GM21423 (cell line): ENCODE results near the gene SCN8A.

Experiments used
- ATAC-seq: cut with Tn5 transposase; IDR thresholded peaks from one replicate; pipeline ENCODE4 v1.9.1; 2021; ENCODE audit warnings: mild to moderate bottlenecking, moderate library complexity; ENCODE audit not compliant: unreplicated experiment

Gene SCN8A

DNA sequence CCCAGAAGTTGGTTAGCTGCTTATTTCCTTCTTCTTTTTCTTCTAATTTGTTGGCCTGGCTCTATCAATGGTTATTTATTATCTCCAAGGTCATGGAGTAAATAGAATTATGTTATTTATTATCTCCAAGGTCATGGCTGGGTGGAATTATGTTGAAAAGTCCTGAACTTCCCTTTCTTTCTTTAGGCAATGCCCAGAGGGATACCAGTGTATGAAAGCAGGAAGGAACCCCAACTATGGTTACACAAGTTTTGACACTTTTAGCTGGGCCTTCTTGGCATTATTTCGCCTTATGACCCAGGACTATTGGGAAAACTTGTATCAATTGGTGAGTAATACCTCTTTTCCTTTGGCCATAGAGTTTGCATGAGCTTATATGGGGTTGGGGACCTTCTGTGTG lies 111.6 kb downstream of the SCN8A start:
- no peak for ATAC-seq

DNA sequence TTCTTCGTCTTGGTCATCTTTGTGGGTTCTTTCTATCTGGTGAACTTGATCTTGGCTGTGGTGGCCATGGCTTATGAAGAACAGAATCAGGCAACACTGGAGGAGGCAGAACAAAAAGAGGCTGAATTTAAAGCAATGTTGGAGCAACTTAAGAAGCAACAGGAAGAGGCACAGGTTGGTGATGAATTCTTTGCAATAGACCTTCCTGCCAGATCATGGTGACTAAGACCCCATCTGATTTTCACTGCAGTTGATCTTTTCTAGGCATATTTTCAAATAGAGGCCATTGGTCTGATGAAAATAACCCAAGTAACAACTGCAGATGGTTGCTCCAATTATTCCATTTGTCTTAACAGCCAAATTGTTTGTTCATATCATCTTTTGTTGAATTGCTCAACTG lies 114.4 kb downstream of the SCN8A start:
- no peak for ATAC-seq

DNA sequence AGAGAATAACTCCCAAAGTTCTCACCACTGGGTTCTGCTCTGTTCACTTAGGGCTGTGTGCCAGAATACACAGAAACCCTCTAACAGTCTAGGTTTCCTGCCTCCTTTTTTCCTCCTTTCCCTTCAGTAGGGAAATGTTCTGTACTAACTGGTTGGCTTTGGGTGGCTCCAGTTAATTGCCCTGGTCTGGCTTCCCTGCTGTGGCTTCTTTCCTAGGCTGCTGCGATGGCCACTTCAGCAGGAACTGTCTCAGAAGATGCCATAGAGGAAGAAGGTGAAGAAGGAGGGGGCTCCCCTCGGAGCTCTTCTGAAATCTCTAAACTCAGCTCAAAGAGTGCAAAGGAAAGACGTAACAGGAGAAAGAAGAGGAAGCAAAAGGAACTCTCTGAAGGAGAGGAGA lies 115.2 kb downstream of the SCN8A start:
- ATAC-seq, result no peak

DNA sequence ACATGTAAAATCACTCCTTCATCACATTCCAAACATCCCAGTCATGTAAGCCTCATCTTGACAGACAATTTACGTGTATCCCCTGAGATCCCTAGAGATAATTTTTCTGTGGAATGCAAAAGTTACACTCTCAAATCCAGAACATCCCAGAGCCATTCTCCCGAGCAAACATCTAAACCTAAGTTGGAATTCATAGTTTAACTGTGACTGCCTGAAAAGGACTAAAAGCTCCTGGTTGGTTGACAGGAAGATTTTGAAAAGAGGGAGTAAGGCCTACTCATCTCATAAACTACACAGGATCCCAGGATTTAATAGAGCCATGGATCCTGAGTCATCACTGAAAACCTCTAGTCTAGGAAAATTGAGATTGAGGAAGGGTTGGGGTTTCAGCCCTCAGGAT lies 123.6 kb downstream of the SCN8A start:
- ATAC-seq, result no peak

DNA sequence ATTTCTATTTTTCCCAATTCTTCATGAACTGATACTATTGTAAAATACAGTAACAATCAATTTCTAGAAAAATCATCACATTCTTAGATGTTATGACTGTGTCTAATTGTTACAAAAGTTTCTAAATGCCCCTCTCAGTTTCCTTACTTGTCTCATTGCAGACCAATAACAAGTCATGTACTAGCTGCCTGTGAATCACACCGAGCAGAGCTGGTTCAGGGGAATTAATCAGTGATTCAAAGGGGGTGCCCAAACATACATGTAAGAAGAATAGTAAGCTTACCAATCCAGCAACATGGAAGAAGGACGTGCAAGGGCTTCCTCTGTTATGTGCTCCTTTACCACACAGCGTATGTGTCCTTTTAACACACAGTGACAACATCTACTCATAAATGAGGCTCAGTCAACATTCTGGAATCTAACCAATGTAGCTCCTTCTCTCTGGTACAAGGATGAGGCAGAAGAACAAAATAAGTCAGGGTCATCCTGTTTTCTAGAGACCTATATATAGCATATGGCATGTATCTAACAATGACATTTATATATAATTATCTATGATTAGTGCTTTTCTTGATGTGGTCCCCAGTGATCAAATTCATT lies 126.4 kb downstream of the SCN8A start:
- no peak for ATAC-seq

DNA sequence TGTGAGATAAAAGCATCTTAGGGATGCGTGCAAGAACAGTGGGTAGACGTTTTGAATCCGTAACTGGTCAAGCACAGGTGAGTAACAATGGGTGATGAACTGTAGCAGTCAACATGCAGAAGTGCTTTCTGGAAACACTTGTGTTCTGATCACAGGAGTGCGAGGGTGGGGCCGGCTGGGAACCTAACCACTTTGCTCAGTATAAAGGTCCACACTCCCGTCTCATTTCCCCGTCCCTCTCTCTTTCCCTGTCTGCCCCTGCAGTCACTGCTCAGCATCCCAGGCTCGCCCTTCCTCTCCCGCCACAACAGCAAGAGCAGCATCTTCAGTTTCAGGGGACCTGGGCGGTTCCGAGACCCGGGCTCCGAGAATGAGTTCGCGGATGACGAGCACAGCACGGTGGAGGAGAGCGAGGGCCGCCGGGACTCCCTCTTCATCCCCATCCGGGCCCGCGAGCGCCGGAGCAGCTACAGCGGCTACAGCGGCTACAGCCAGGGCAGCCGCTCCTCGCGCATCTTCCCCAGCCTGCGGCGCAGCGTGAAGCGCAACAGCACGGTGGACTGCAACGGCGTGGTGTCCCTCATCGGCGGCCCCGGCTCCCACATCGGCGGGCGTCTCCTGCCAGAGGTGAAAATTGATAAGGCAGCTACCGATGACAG lies 130.4 kb downstream of the SCN8A start:
- ATAC-seq, result no peak

DNA sequence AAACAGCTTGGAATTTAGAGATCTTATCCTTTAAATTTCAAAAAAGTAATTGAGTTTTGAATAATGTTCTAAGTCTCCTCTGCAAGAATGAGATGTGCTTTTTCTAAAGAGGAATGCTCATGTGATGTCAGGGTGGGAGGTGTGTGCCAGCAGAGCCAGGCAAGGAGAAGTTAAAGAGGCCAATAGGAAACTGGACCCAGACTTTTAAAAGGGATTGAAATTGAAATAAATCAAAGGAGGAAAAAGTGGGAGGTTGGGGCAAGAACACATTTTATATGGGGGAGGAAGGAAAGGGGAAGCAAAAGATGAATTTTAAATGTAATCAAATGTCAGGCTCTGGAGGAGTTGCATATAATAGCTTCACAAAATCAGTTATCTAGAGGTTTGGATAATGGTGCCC lies 131.4 kb downstream of the SCN8A start:
- no peak for ATAC-seq

DNA sequence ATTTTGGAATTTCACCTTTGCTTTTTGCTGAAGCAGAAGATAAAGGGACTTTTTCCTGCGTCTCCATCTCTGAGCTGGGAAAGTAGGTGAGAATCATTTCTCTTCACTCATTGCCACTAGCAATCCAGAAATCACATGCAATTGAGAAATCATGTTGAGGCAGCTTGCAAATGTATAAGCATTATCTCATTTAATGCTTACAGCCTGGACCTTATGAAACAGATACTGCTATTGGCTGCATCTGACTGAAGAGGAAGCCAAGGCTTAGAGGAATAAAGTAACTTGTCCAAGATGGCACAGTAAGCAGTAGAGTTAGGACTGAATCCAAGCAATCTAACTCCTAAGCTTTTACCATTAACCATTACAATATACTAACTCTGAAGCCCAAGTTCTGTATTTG lies 135.1 kb downstream of the SCN8A start:
- ATAC-seq, result no peak

DNA sequence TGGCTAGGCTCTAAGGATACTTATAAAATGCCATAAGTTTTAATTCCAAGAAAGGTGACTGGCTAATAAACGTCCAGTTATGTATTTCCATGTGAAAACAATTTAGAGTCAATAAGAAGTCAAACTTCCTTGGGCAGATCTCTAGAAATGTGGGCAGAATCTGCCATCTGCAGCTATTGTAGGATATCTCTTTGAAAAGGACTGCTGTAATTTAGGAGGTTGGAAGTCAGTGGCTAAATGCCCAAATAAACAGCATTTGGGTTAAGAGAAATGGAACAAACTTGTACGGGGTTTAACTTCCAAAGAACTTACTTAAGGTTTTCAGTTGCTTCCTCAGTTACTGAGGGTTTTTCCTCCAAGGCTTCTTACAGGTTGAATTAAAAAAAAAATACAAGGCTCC lies 135.9 kb downstream of the SCN8A start:
- ATAC-seq, result no peak

DNA sequence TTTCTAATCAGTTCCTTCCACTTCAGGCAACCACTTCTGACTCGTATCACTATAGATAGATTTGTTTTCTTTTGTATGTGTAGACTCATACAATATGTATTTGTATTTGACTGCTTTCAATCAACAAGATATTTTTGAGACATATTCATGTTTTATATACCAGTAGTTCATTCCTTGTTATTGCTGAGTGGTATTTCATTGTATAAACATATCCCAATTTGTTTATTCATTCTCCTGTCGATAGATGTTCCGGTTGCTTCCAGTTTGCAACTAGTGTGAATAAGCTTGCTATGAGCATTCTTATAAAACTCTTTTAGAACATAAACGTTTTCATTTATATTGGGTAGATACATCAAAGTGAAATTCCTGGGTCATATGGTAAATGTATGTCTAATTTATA lies 138.3 kb downstream of the SCN8A start:
- no peak for ATAC-seq

DNA sequence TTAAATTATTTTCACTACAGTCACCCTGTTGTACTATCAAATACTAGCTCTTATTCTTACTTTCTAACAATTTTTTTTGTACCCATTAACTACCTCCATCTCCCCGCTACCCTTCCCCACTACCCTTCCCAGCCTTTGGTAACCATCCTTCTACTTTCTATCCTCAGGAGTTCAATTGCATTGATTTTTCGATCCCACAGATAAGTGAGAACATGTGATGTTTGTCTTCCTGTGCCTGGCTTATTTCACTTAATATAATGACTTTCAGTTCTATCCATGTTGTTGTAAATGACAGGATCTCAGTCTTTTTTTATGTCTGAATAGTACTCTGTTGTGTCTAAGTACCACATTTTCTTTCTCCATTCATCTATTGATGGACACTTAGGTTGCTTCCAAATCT lies 139.7 kb downstream of the SCN8A start:
- ATAC-seq, result no peak

DNA sequence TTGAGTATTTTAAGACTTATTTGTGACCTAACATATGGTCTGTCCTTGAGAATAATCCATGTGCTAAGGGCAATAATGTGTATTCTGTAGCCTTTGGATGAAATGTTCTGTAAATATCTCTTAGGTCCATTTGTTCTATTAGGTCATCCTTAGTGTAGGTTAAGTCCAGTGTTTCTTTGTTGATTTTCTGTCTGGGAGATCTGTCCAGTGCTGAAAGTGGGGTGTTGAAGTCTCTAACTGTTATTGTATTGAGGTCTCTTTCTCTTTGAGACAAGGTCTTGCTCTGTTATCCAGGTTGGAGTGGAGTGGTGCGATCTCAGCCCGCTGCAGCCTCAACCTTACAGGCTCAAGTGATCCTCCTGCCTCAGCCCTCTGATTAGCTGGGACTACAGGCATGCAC lies 149.5 kb downstream of the SCN8A start:
- ATAC-seq, result no peak

DNA sequence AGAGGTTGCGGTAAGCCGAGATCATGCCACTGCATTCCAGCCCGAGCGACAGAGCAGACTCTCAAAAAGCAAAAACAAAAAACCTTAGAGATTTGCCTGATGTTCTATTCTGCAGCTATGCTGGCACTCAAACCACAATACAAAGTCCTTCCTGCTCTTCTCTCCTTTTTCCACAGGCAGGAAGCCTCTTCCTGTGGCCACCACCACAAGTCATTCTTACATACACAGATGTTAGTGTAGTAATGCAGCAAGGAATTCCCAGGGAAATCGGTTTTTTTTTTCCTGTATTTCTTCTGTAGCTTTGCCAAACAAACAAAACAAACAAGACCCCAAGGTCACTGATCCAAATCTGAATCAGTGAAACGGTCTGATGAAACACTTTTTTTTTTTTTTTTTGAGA lies 153.2 kb downstream of the SCN8A start:
- ATAC-seq, result no peak

DNA sequence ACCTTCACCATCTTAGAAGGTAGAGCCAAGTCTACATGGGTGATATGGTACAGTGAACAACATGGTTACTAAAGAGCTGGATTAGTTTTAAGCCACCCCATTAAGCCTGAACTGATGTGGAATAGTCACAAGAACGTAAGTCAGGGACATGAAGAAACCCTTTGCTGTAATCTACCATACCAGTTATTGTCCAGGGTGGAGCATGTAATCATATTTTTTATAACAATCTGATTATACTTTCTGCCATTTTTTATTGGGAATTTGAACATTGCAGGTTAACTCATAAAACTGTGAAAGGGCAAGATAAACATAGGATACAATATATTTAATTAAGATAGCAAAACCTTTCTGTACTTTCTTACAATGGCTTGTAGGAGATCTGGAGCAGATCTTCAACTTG lies 153.9 kb downstream of the SCN8A start:
- no peak for ATAC-seq

DNA sequence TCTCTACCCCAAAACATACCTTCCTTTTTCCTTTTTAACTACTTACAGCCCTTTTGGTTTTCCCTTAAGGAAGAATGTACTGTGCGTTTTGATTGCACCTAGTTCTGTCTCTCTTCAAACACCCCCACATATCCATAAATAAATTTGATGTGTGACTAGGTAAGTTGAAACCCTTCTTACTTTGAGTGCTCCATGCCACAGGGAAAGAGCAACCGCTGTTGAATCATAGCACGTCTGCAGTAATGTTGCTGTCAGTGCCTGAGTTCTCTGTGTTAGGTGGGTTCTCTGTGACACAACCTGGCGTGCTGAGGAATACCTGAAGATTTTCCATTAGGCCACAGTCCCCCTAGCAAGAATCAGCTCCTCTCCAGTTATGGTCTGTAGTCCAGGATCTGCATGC lies 155.4 kb downstream of the SCN8A start:
- ATAC-seq, result no peak

DNA sequence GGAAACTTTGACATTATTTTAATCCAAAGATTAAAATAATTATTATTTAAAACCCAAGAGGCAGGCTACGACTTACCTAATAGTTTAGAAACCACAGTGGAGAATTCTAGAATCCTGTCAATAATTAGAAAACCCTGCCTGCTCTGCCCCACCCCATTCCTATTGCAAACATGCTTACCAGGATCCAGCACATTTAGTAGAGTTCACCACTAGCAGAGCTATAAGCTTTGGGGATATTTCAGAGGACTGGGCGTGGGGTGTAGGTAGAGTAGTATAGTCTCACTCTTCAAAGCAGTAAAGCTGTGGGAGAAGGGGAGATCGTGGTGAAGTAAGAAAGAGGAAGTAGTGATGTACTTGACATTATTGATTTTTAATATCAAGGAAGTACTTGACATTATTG lies 157.2 kb downstream of the SCN8A start:
- ATAC-seq, result no peak

DNA sequence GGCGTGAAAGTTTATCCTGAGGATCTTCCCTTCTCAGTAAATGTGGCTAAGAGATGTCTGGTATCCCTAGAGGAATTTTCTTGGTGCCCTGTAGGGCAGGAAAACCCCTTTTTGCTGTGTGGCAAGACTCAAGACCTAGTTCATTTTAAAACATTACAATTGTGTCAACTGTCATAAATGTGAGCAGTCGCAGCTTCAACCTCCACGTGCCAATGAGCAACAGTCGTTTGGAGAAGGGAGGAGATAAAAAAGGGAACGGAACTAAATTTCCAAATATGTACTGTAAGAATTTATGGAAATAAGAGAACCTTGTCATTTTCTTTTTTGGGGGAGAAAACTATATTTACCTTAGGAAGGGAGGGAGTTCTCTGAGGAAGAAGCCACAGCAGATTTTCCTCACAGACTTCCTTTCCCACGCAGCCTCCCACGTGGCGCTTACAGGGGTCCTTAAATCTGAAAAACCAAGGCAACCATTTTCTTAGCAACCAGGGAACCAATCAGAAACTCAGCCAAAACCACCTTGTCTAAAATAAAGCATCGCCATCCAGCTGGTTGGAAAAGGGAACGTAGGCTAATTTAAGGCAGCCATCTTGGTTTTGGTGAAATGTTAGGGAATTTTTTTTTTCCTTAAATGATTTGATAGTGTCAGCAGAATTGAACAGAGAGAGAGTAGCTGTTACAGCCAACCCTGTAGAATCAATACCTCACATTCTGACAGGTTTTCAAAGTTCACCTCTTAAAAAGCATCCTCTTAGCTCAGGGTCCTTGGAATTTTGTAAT lies 158.4 kb downstream of the SCN8A start:
- no peak for ATAC-seq

DNA sequence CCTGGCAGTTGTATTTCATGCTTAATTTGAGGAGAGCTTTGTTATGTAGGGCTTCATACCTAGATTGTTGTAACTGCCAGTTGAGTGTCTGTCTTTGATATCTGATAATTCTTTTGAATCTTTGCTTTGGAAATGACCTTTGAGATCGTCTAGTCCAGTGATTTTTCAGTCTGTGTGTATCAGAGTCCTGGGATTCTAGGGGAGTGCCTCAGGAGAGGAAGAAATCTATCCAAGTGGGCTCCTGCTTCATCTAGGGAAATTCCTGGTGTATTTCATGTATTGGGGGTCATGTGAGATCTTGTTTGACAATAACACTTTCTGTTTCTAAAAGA lies 158.9 kb downstream of the SCN8A start:
- ATAC-seq, result no peak

DNA sequence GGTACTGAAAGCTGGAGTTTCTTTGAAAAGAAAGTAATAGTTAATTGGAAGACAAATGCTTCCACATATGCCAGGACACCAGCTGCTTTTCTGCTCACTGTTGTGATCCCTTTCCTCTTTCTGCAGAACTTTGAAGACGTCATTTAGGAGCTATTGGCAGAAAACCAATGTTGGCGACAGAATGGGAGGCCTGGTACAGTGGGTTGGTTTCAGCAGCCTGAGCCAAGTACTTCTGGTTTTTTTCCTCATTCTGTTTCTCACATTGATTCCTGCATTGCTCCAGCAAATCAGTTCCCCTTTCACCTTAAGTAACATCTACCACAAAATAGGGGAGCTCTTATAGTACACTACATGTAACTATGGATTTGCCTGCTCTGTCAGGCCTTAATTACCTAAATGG lies 160.6 kb downstream of the SCN8A start:
- ATAC-seq, result no peak

DNA sequence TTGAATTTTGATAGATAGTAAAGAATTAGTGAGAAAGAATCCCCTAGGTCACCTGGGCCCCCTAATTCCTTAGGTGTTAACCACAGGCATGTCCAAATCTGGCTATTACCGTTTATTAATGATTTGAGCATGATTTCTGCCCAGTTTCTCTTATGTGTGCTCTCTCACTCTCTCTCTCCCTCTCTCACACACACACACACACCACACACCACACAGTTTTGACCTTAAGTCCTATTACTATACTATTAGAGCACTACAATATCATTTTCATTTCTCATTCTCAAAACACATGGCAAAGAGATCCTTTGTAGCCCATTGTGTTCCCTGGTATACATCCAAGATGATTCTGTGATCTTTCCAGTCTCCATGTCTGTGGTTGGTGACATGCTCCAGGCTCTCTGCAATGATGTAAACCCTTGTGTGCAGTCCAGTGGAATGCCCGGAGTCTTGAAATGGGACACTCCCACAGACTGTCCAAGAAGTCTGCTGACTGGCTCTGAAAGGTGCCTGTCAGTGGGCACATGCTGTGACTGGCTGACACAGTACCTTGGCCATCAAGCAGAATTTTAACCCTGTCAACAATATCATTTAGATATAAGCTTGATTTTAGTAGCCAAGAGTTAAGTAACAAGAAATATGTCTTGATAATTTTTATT lies 161.3 kb downstream of the SCN8A start:
- ATAC-seq, result no peak

DNA sequence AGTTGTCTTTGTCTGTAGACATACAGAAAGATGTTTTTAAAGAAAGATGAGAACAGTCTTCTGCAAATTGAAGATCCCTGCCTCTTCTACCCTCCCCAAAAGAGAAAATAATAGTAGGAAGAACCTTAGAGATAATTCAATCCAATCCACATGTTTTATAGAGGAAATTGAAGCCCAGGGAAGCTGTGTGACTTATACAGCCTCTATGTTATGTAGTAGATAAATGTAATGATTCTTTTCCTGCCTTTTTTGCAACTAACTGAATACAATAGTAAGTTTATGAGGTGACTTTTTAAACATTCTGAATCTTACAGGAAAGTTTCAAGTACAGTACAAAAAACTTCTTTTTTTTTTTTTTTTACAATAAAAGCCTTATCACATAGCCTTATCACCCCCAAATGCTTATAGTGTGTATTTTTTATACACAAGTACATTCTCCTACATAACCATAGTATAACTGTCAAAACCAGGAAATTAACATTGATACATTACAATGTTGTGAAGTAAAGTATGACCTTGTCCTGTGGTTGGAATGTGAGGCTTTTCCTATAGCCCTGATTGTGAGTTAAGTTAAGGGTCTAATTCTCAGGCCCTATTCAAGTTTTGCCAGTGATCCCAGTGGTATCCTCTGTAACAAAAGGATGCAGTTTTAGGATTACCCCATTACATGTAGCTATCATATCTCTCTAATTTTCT lies 163.1 kb downstream of the SCN8A start:
- no peak for ATAC-seq
